Liver (tissue), 9 donors: ENCODE measurements around the gene JAZF1. TPM values are rescaled to one million over a fixed set of nuclear protein-coding genes. Genes with fewer than 3 reads are reported as not detected.

Experiments used
- DNase-seq: peaks from one replicate; pipeline ENCODE4 v3.0.0-alpha.2; 2017; ENCODE audit warnings: low spot score
- H3K27ac ChIP-seq, 2 donors: one replicate each; pipeline ENCODE4 v1.7.0; 2013; ENCODE audit warnings: inconsistent platforms in 2 of 2, low read length in 2 of 2, control low read depth in 1 of 2, low read depth in 1 of 2, mild to moderate bottlenecking in 1 of 2
- H3K27me3 ChIP-seq, 4 donors: one replicate each; pipeline versions ENCODE4 v1.6.1 to v1.7.0; 2013; ENCODE audit warnings: low read length in 3 of 4, inconsistent platforms in 1 of 4, mild to moderate bottlenecking in 1 of 4, moderate library complexity in 1 of 4; ENCODE audit not compliant: control insufficient read depth in 4 of 4, insufficient read depth in 4 of 4
- H3K36me3 ChIP-seq, 4 donors: one replicate each; pipeline versions ENCODE4 v1.6.1 to v1.7.0; 2013; ENCODE audit warnings: low read length in 3 of 4, mild to moderate bottlenecking in 3 of 4, low read depth in 1 of 4, moderate library complexity in 1 of 4; ENCODE audit not compliant: control insufficient read depth in 4 of 4, insufficient read depth in 3 of 4
- H3K4me1 ChIP-seq, 4 donors: one replicate each; pipeline versions ENCODE4 v1.6.1 to v1.7.0; 2013; ENCODE audit warnings: low read length in 3 of 4, mild to moderate bottlenecking in 3 of 4, moderate library complexity in 1 of 4; ENCODE audit not compliant: control insufficient read depth in 4 of 4, insufficient read depth in 4 of 4
- H3K4me3 ChIP-seq, 3 donors: one replicate each; pipeline versions ENCODE4 v1.6.1 to v1.7.0; 2013; ENCODE audit warnings: low read length in 3 of 3, control low read depth in 1 of 3, low read depth in 1 of 3, mild to moderate bottlenecking in 1 of 3
- H3K9ac ChIP-seq, 2 donors: one replicate each; pipeline ENCODE4 v1.7.0; 2013; ENCODE audit warnings: low read length in 2 of 2, mild to moderate bottlenecking in 2 of 2, moderate library complexity in 2 of 2, control low read depth in 1 of 2, low read depth in 1 of 2
- H3K9me3 ChIP-seq, 4 donors: one replicate each; pipeline versions ENCODE4 v1.6.1 to v1.7.0; 2013; ENCODE audit warnings: low read length in 3 of 4; ENCODE audit not compliant: control insufficient read depth in 4 of 4
- EGR1 ChIP-seq, 2 donors: IDR thresholded peaks; 2 replicates each; pipeline ENCODE4 v1.6.1; 2016 to 2018; ENCODE audit warnings: antibody characterized with exemption in 2 of 2, low read depth in 2 of 2
- FOXA1 ChIP-seq: IDR thresholded peaks from 2 replicates; pipeline ENCODE4 v1.6.1; 2016; ENCODE audit warnings: antibody characterized with exemption
- FOXA2 ChIP-seq: IDR thresholded peaks from 2 replicates; pipeline ENCODE4 v1.6.1; 2016; ENCODE audit warnings: antibody characterized with exemption
- GABPA ChIP-seq, 2 donors: IDR thresholded peaks in 1 of 2; conservative IDR thresholded peaks in 1 of 2; 2 replicates each; pipeline ENCODE4 v1.6.1; 2016; ENCODE audit warnings: antibody characterized with exemption in 2 of 2, mild to moderate bottlenecking in 1 of 2, moderate library complexity in 1 of 2
- HNF4G ChIP-seq: IDR thresholded peaks from 2 replicates; pipeline ENCODE4 v1.6.1; 2016; ENCODE audit warnings: antibody characterized with exemption
- JUND ChIP-seq, 2 donors: IDR thresholded peaks; 2 replicates each; pipeline ENCODE4 v1.6.1; 2016; ENCODE audit warnings: antibody characterized with exemption in 2 of 2
- NR2F2 ChIP-seq: IDR thresholded peaks from 2 replicates; pipeline ENCODE4 v1.6.1; 2016; ENCODE audit warnings: antibody characterized with exemption
- RAD21 ChIP-seq, 2 donors: IDR thresholded peaks; 2 replicates each; pipeline ENCODE4 v1.6.1; 2016; ENCODE audit warnings: antibody characterized with exemption in 2 of 2, mild to moderate bottlenecking in 2 of 2
- RXRA ChIP-seq, 2 donors: IDR thresholded peaks; 2 replicates each; pipeline ENCODE4 v1.6.1; 2017 to 2018; ENCODE audit warnings: antibody characterized with exemption in 2 of 2, mild to moderate bottlenecking in 1 of 2
- SP1 ChIP-seq: IDR thresholded peaks from 2 replicates; pipeline ENCODE4 v1.6.1; 2018; ENCODE audit warnings: antibody characterized with exemption, mild to moderate bottlenecking
- YY1 ChIP-seq: IDR thresholded peaks from 2 replicates; pipeline ENCODE4 v1.6.1; 2016; ENCODE audit warnings: antibody characterized with exemption, mild to moderate bottlenecking
- WGBS: extraction: QIAGEN DNeasy Blood & Tissue Kit; methylation state at CpG from one replicate; pipeline ENCODE4 v1.1.7; 2013; 5-methylcytosine and 5-hydroxymethylcytosine counted together
- polyA plus RNA-seq, 2 donors: library from polyadenylated mRNA; stranded (reverse) in 1 of 2; unstranded in 1 of 2; fragments of 200-250 nt in 1 of 2; fragments of >200 nt in 1 of 2; fragmentation: Nextera tagmentation in 1 of 2; extraction: Ambion mirVana in 1 of 2; gene quantifications; one replicate each; pipeline versions ENCODE4 v1.2.1 to v1.2.3, GENCODE V29; 2013 to 2015
- total RNA-seq, 2 donors: library from RNA; depleted of rRNA; stranded (reverse); fragments of >200 nt; gene quantifications; one replicate each; pipeline ENCODE4 v1.2.3, GENCODE V29; 2014
- TF ChIP-seq, protein P1 (sequence below): IDR thresholded peaks from 2 replicates; pipeline ENCODE4 v1.6.1; 2016; ENCODE audit warnings: antibody characterized with exemption
- TF ChIP-seq, protein P2 (sequence below): IDR thresholded peaks from 2 replicates; pipeline ENCODE4 v1.6.1; 2016; ENCODE audit warnings: antibody characterized with exemption, mild to moderate bottlenecking
- TF ChIP-seq, protein P3 (sequence below): IDR thresholded peaks from 2 replicates; pipeline ENCODE4 v1.6.1; 2016; ENCODE audit warnings: antibody characterized with exemption
- TF ChIP-seq, protein P4 (sequence below): fragments of 150-350 bp; IDR thresholded peaks from 2 replicates; pipeline ENCODE4 v1.5.1; 2017; ENCODE audit warnings: improper control_type of control experiment, low read depth, low read length; ENCODE audit not compliant: missing input control
- donor health status: healthy.
- donor health status: healthy.
- donor health status: healthy.
- donor health status: healthy.
- donor health status: healthy.

The JAZF1 gene
- total and polyA plus RNA-seq, 4 donors: 2.7 to 17.8 (median 4.0) TPM

DNA sequence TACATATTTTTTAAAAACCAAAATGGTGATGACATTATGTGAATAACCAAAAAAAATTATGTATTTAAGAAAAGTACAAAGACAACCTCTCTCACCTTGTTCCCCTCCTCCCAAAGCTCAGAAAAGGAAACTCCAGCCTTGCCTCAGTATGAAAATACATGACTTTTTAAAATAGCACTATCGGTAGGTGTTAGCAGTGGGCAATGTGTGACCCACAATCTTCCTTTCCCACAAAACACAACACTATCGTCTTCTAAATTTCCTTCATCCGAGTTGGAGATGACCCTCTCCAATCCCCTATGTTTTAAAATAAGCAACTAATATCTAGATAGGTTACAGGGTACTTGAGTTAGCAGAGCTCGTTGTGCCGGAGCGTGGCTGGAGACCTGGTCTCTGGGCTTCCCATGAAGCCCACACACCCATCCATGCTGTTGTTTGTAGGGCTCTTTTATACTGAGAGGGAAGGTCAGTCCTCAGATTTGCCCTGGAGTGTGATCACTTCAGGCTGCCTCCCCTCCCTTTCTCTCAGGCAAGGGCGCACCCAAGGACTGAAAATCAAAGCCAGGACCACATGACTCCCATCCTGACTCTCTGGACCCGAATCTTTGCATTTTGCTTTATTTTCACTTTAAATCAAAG, 107.6 kb downstream of the JAZF1 start:
- TF ChIP-seq FOXA1: no peak
- no peak for TF ChIP-seq YY1
- TF ChIP-seq RAD21 (IDR thresholded peaks at IDR 0.05): no peak
- no peak for TF ChIP-seq RXRA (IDR thresholded peaks at IDR 0.05)
- TF ChIP-seq SP1: no peak
- no peak for TF ChIP-seq EGR1 (IDR thresholded peaks at IDR 0.05; ENCODE audit: low read depth in 2 of 2)
- TF ChIP-seq, protein P1, sequence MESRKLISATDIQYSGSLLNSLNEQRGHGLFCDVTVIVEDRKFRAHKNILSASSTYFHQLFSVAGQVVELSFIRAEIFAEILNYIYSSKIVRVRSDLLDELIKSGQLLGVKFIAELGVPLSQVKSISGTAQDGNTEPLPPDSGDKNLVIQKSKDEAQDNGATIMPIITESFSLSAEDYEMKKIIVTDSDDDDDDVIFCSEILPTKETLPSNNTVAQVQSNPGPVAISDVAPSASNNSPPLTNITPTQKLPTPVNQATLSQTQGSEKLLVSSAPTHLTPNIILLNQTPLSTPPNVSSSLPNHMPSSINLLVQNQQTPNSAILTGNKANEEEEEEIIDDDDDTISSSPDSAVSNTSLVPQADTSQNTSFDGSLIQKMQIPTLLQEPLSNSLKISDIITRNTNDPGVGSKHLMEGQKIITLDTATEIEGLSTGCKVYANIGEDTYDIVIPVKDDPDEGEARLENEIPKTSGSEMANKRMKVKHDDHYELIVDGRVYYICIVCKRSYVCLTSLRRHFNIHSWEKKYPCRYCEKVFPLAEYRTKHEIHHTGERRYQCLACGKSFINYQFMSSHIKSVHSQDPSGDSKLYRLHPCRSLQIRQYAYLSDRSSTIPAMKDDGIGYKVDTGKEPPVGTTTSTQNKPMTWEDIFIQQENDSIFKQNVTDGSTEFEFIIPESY: no peak
- TF ChIP-seq, protein P2, sequence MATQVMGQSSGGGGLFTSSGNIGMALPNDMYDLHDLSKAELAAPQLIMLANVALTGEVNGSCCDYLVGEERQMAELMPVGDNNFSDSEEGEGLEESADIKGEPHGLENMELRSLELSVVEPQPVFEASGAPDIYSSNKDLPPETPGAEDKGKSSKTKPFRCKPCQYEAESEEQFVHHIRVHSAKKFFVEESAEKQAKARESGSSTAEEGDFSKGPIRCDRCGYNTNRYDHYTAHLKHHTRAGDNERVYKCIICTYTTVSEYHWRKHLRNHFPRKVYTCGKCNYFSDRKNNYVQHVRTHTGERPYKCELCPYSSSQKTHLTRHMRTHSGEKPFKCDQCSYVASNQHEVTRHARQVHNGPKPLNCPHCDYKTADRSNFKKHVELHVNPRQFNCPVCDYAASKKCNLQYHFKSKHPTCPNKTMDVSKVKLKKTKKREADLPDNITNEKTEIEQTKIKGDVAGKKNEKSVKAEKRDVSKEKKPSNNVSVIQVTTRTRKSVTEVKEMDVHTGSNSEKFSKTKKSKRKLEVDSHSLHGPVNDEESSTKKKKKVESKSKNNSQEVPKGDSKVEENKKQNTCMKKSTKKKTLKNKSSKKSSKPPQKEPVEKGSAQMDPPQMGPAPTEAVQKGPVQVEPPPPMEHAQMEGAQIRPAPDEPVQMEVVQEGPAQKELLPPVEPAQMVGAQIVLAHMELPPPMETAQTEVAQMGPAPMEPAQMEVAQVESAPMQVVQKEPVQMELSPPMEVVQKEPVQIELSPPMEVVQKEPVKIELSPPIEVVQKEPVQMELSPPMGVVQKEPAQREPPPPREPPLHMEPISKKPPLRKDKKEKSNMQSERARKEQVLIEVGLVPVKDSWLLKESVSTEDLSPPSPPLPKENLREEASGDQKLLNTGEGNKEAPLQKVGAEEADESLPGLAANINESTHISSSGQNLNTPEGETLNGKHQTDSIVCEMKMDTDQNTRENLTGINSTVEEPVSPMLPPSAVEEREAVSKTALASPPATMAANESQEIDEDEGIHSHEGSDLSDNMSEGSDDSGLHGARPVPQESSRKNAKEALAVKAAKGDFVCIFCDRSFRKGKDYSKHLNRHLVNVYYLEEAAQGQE: no peak
- TF ChIP-seq GABPA (IDR thresholded peaks at IDR 0.05 in 1 of 2, conservative IDR thresholded peaks at IDR 0.05 in 1 of 2): no peak
- TF ChIP-seq, protein P3, sequence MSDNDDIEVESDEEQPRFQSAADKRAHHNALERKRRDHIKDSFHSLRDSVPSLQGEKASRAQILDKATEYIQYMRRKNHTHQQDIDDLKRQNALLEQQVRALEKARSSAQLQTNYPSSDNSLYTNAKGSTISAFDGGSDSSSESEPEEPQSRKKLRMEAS: no peak
- TF ChIP-seq JUND (IDR thresholded peaks at IDR 0.05): no peak
- TF ChIP-seq HNF4G: no peak
- TF ChIP-seq FOXA2: no peak
- H3K27me3 ChIP-seq: no peaks in the 10 kb centered on the region
- 94% methylated on average over 8 of the region's 8 CpGs for WGBS
- DNase-seq: no peak
- H3K4me1 ChIP-seq: peaks cover 0 to 4% (median under 1%) of the 10 kb centered on the region in 4 donors
- no peaks in the 10 kb centered on the region for H3K36me3 ChIP-seq
- H3K9ac ChIP-seq: no peak overlapping the region
- H3K27ac ChIP-seq: no peak overlapping the region
- no peaks in the 10 kb centered on the region for H3K9me3 ChIP-seq
- no peak overlapping the region for H3K4me3 ChIP-seq

DNA sequence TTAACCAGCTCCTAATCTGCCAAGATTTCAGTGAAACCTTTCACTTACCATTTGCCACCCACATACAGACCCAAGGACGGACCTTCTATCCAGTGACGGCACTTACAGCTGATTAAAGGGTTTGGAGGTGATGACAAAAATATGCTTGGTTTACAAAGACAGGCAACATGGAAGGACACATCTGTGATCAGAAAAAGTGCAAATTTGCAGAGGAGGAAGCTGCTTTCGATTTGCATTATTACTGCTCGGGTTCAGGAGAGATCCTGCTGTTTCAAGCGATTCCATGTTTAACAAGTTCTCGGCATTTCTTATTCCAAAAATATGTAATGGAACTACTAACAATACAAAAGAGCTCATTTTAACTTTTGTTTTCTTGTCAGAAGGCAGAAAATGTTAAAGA, 109.0 kb downstream of the JAZF1 start:
- no peak for TF ChIP-seq RAD21 (IDR thresholded peaks at IDR 0.05)
- TF ChIP-seq FOXA2: no peak
- no peak for TF ChIP-seq YY1
- TF ChIP-seq EGR1 (IDR thresholded peaks at IDR 0.05; ENCODE audit: low read depth in 2 of 2): no peak
- TF ChIP-seq GABPA (IDR thresholded peaks at IDR 0.05 in 1 of 2, conservative IDR thresholded peaks at IDR 0.05 in 1 of 2): no peak
- no peak for TF ChIP-seq JUND (IDR thresholded peaks at IDR 0.05)
- TF ChIP-seq SP1: no peak
- TF ChIP-seq, protein P4, sequence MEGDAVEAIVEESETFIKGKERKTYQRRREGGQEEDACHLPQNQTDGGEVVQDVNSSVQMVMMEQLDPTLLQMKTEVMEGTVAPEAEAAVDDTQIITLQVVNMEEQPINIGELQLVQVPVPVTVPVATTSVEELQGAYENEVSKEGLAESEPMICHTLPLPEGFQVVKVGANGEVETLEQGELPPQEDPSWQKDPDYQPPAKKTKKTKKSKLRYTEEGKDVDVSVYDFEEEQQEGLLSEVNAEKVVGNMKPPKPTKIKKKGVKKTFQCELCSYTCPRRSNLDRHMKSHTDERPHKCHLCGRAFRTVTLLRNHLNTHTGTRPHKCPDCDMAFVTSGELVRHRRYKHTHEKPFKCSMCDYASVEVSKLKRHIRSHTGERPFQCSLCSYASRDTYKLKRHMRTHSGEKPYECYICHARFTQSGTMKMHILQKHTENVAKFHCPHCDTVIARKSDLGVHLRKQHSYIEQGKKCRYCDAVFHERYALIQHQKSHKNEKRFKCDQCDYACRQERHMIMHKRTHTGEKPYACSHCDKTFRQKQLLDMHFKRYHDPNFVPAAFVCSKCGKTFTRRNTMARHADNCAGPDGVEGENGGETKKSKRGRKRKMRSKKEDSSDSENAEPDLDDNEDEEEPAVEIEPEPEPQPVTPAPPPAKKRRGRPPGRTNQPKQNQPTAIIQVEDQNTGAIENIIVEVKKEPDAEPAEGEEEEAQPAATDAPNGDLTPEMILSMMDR: no peak
- no peak for TF ChIP-seq NR2F2
- TF ChIP-seq RXRA (IDR thresholded peaks at IDR 0.05): no peak
- TF ChIP-seq, protein P2: no peak
- TF ChIP-seq HNF4G: no peak
- TF ChIP-seq FOXA1: no peak
- TF ChIP-seq, protein P3: no peak
- no peak overlapping the region for H3K9ac ChIP-seq
- no peak for DNase-seq
- H3K4me3 ChIP-seq: no peak overlapping the region
- H3K4me1 ChIP-seq: peaks cover 0 to 4% (median 0%) of the 10 kb centered on the region in 4 donors
- no peaks in the 10 kb centered on the region for H3K9me3 ChIP-seq
- WGBS: 95% methylated on average over 6 of the region's 6 CpGs
- no peaks in the 10 kb centered on the region for H3K27me3 ChIP-seq
- no peak overlapping the region for H3K27ac ChIP-seq
- no peaks in the 10 kb centered on the region for H3K36me3 ChIP-seq
